ENCODE results near the gene KLHDC7B. TPM values are rescaled to one million over a fixed set of nuclear protein-coding genes. Genes with fewer than 3 reads are reported as not detected.

Gene KLHDC7B
- total RNA-seq, 5 donors from 2014 or later (not counting 1 experiment from before 2014, with no cell fraction given), result 3.7 to 6.7 (median 5.4) TPM

GRCh38 chr22:50526834-50527801 lies 18.6 kb upstream of the KLHDC7B start:
- peak in 7 of 35 experiments; percentile 31 to 46 (median 35) for DNase-seq
- H3K4me1 ChIP-seq (ENCODE audit: control insufficient read depth in 1 of 2, extremely low read depth in 1 of 2, insufficient read depth in 2 of 2, low read length in 2 of 2), result peaks cover 15 to 67% of the 10 kb centered on the region in 2 experiments
- POLR2A ChIA-PET, result interaction anchor here (0.5 to 0.6 kb wide), 3 partner anchors 11 to 283 kb away, joined by 3 to 6 read pairs (median 4); no protein-coding TSS in a partner anchor

GRCh38 chr22:50527921-50528681 lies 17.6 kb upstream of the KLHDC7B start:
- Mint-ChIP-seq H3K36me3 (peaks cover 3% of the 10 kb centered on the region), H3K27me3 (no peaks in the 10 kb centered on the region), H3K27ac (peak overlapping the region; percentile 88 to 89), H3K4me3 (peak overlapping the region; percentile 65 to 87 (median 76)), H3K9me3 (no peaks in the 10 kb centered on the region), H3K4me1 (peaks cover 34 to 42% (median 39%) of the 10 kb centered on the region in 3 donors)
- POLR2A ChIA-PET, result no interaction called here
- no peak for ATAC-seq (replicated peaks in 1 of 4)
- peaks cover 6 to 11% of the 10 kb centered on the region in 2 donors for H3K36me3 ChIP-seq (ENCODE audit: control insufficient read depth in 2 of 2, extremely low read depth in 1 of 2, insufficient read depth in 1 of 2, low read length in 1 of 2)
- H3K4me1 ChIP-seq (ENCODE audit: control insufficient read depth in 1 of 2, extremely low read depth in 1 of 2, insufficient read depth in 2 of 2, low read length in 2 of 2), result peaks cover 15 to 72% of the 10 kb centered on the region in 2 experiments
- peak overlapping the region; percentile 93 for H3K27ac ChIP-seq (ENCODE audit: low read length)
- CTCF ChIA-PET, result interaction anchor here in 1 of 2 donors (0.5 kb wide), 1 partner anchor 12 kb away, joined by 6 read pairs; no protein-coding TSS in a partner anchor
- WGBS (ENCODE audit: insufficient coverage), result 97% methylated on average over 15 of the region's 18 CpGs
- peaks cover 0 to 4% of the 10 kb centered on the region in 2 experiments for H3K27me3 ChIP-seq (replicated peaks in 1 of 2; ENCODE audit: control insufficient read depth in 2 of 2, extremely low read depth in 1 of 2, insufficient read depth in 2 of 2, low read length in 1 of 2)
- no peak overlapping the region for H3K4me3 ChIP-seq (ENCODE audit: control insufficient read depth in 1 of 2, extremely low read depth in 1 of 2, low read length in 1 of 2)
- no peaks in the 10 kb centered on the region for H3K9me3 ChIP-seq
- DNase-seq, result no peak

More at GRCh38 chr22:50526834-50527801, 18.6 kb upstream of the KLHDC7B start:
- Histone ChIP-seq H3K36me3 (ENCODE audit: control insufficient read depth in 2 of 2, extremely low read depth in 1 of 2, insufficient read depth in 1 of 2, low read length in 1 of 2) (peaks cover 10 to 20% of the 10 kb centered on the region in 2 donors), H3K27me3 (replicated peaks in 1 of 2; ENCODE audit: control insufficient read depth in 2 of 2, extremely low read depth in 1 of 2, insufficient read depth in 2 of 2, low read length in 1 of 2) (peaks cover 0 to 4% of the 10 kb centered on the region in 2 experiments), H3K27ac (ENCODE audit: low read length) (peak overlapping the region; percentile 93), H3K4me3 (ENCODE audit: control insufficient read depth in 1 of 2, extremely low read depth in 1 of 2, low read length in 1 of 2) (peak overlapping the region; percentile 42 to 66), H3K9me3 (no peaks in the 10 kb centered on the region)
- no peak for ATAC-seq (replicated peaks in 1 of 4)
- H3K9me3 Mint-ChIP-seq, result no peaks in the 10 kb centered on the region
- H3K4me1 Mint-ChIP-seq, result peaks cover 28 to 35% (median 32%) of the 10 kb centered on the region in 3 donors
- WGBS (ENCODE audit: insufficient coverage), result 29% methylated on average over 21 of the region's 29 CpGs
- H3K4me3 Mint-ChIP-seq, result peak overlapping the region; percentile 65 to 87 (median 76)
- CTCF ChIA-PET, result interaction anchor here in 1 of 2 donors (1.7 kb wide), 1 partner anchor 18 kb away, joined by 15 read pairs; the partner anchor contains the start of gene KLHDC7B
- H3K27ac Mint-ChIP-seq, result peak overlapping the region; percentile 88 to 89
- no peaks in the 10 kb centered on the region for H3K27me3 Mint-ChIP-seq
- H3K36me3 Mint-ChIP-seq, result peaks cover 3% of the 10 kb centered on the region

GRCh38 chr22:50528682-50529415 lies 16.9 kb upstream of the KLHDC7B start:
- ChIA-PET CTCF (interaction anchor here in 1 of 2 donors (0.5 kb wide), 1 partner anchor 11 kb away, joined by 6 read pairs; no protein-coding TSS in a partner anchor), POLR2A (no interaction called here)
- Mint-ChIP-seq H3K36me3 (peaks cover 3% of the 10 kb centered on the region), H3K27ac (peak overlapping the region; percentile 88 to 89), H3K4me1 (peaks cover 38 to 49% (median 45%) of the 10 kb centered on the region in 3 donors), H3K4me3 (peak overlapping the region; percentile 65 to 87 (median 76)), H3K9me3 (no peaks in the 10 kb centered on the region), H3K27me3 (no peaks in the 10 kb centered on the region)
- Histone ChIP-seq H3K36me3 (ENCODE audit: control insufficient read depth in 2 of 2, extremely low read depth in 1 of 2, insufficient read depth in 1 of 2, low read length in 1 of 2) (peaks cover 0 to 3% of the 10 kb centered on the region in 2 donors), H3K4me1 (ENCODE audit: control insufficient read depth in 1 of 2, extremely low read depth in 1 of 2, insufficient read depth in 2 of 2, low read length in 2 of 2) (peaks cover 15 to 70% of the 10 kb centered on the region in 2 experiments), H3K27me3 (replicated peaks in 1 of 2; ENCODE audit: control insufficient read depth in 2 of 2, extremely low read depth in 1 of 2, insufficient read depth in 2 of 2, low read length in 1 of 2) (peaks cover 0 to 4% of the 10 kb centered on the region in 2 experiments), H3K9me3 (no peaks in the 10 kb centered on the region), H3K27ac (ENCODE audit: low read length) (peak overlapping the region; percentile 78), H3K4me3 (ENCODE audit: control insufficient read depth in 1 of 2, extremely low read depth in 1 of 2, low read length in 1 of 2) (peak overlapping the region in 1 of 2 donors; percentile 47)
- 81% methylated on average over 14 of the region's 15 CpGs for WGBS (ENCODE audit: insufficient coverage)
- peak in 1 of 35 experiments; percentile 33 for DNase-seq
- ATAC-seq (replicated peaks in 1 of 4), result no peak

GRCh38 chr22:50529416-50529896 lies 16.2 kb upstream of the KLHDC7B start:
- H3K9me3 Mint-ChIP-seq, result no peaks in the 10 kb centered on the region
- DNase-seq, result no peak
- ChIA-PET POLR2A (no interaction called here), CTCF (no interaction called here)
- 26% methylated on average over 50 of the region's 50 CpGs for WGBS (ENCODE audit: insufficient coverage)
- H3K27ac Mint-ChIP-seq, result peak overlapping the region; percentile 66
- H3K36me3 Mint-ChIP-seq, result peaks cover 2% of the 10 kb centered on the region
- peak overlapping the region; percentile 41 to 87 (median 68) for H3K4me3 Mint-ChIP-seq
- Histone ChIP-seq H3K27me3 (replicated peaks in 1 of 2; ENCODE audit: control insufficient read depth in 2 of 2, extremely low read depth in 1 of 2, insufficient read depth in 2 of 2, low read length in 1 of 2) (peaks cover 0 to 4% of the 10 kb centered on the region in 2 experiments), H3K4me3 (ENCODE audit: control insufficient read depth in 1 of 2, extremely low read depth in 1 of 2, low read length in 1 of 2) (peak overlapping the region; percentile 47), H3K9me3 (no peaks in the 10 kb centered on the region), H3K36me3 (ENCODE audit: control insufficient read depth in 2 of 2, extremely low read depth in 1 of 2, insufficient read depth in 1 of 2, low read length in 1 of 2) (no peaks in the 10 kb centered on the region), H3K27ac (ENCODE audit: low read length) (peak overlapping the region; percentile 78), H3K4me1 (ENCODE audit: control insufficient read depth in 1 of 2, extremely low read depth in 1 of 2, insufficient read depth in 2 of 2, low read length in 2 of 2) (peaks cover 15 to 64% of the 10 kb centered on the region in 2 experiments)
- no peak for ATAC-seq (replicated peaks in 1 of 4)
- peaks cover 40 to 53% (median 50%) of the 10 kb centered on the region in 3 donors for H3K4me1 Mint-ChIP-seq
- no peaks in the 10 kb centered on the region for H3K27me3 Mint-ChIP-seq

- Mint-ChIP-seq H3K27ac (peak within 1 kb of the TSS; percentile 95), H3K27me3 (no peaks in the 10 kb centered on the region), H3K9me3 (no peaks in the 10 kb centered on the region), H3K4me1 (peaks cover 38 to 50% (median 48%) of the 10 kb centered on the region in 3 donors), H3K36me3 (no peaks in the 10 kb centered on the region), H3K4me3 (peak within 1 kb of the TSS; percentile 84 to 89 (median 87))
- DNase-seq (peak in 15 of 35 experiments; percentile 30 to 74 (median 48)), ATAC-seq (replicated peaks in 1 of 4) (peak in 3 of 4 experiments; percentile 6 to 8 (median 6))
- H3K4me3 ChIP-seq (ENCODE audit: control insufficient read depth in 1 of 2, extremely low read depth in 1 of 2, low read length in 1 of 2), result peak within 1 kb of the TSS; percentile 47 to 91
- H3K4me1 ChIP-seq (ENCODE audit: control insufficient read depth in 1 of 2, extremely low read depth in 1 of 2, insufficient read depth in 2 of 2, low read length in 2 of 2), result peaks cover 12 to 59% of the 10 kb centered on the region in 2 experiments
- H3K9me3 ChIP-seq, result no peaks in the 10 kb centered on the region
- CTCF ChIA-PET, result no interaction called here
- WGBS (ENCODE audit: insufficient coverage), result under 1% methylated on average over 90 of the region's 92 CpGs
- POLR2A ChIA-PET, result interaction anchor here in 1 of 2 donors (0.6 kb wide), 1 partner anchor 9 kb away, joined by 4 read pairs; no protein-coding TSS in a partner anchor
- peaks cover 0 to 4% of the 10 kb centered on the region in 2 experiments for H3K27me3 ChIP-seq (replicated peaks in 1 of 2; ENCODE audit: control insufficient read depth in 2 of 2, extremely low read depth in 1 of 2, insufficient read depth in 2 of 2, low read length in 1 of 2)
- H3K36me3 ChIP-seq (ENCODE audit: control insufficient read depth in 2 of 2, extremely low read depth in 1 of 2, insufficient read depth in 1 of 2, low read length in 1 of 2), result no peaks in the 10 kb centered on the region
- H3K27ac ChIP-seq (ENCODE audit: low read length), result peak within 1 kb of the TSS; percentile 97
Measured at GRCh38 chr22:50529897-50530579, 15.7 kb upstream of the KLHDC7B start, which contains the start of gene TYMP. Gene TYMP (minus strand): TSS chr22:50530012. CDS start chr22:50529709, 303 bp downstream.

Data from T-cell (primary cell).